ENCODE data around the gene LRRC75B.

DNA sequence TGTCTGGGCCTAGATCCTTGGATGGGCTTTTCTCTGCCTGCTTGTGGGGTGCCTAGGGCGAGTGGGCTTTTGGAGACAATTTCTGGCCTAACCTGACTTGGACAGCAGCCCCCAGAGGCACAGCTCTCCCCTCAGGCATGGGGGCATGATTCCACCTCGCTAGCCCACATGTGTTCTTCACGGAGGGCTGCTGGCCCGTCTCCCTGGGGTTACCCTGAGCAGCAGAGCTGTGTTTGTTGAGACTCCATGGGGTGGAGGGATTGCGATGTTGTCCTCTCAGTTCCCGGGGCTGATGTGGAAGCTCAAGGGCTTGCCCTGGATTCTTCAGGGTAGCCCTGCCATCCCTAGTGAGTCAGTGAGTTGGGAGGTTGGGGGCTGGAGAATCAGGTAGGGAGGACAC is 2.4 kb upstream of the LRRC75B start:
- no peak for TF ChIP-seq CTCF (IDR thresholded peaks at IDR 0.05)
- TF ChIP-seq, protein P1, sequence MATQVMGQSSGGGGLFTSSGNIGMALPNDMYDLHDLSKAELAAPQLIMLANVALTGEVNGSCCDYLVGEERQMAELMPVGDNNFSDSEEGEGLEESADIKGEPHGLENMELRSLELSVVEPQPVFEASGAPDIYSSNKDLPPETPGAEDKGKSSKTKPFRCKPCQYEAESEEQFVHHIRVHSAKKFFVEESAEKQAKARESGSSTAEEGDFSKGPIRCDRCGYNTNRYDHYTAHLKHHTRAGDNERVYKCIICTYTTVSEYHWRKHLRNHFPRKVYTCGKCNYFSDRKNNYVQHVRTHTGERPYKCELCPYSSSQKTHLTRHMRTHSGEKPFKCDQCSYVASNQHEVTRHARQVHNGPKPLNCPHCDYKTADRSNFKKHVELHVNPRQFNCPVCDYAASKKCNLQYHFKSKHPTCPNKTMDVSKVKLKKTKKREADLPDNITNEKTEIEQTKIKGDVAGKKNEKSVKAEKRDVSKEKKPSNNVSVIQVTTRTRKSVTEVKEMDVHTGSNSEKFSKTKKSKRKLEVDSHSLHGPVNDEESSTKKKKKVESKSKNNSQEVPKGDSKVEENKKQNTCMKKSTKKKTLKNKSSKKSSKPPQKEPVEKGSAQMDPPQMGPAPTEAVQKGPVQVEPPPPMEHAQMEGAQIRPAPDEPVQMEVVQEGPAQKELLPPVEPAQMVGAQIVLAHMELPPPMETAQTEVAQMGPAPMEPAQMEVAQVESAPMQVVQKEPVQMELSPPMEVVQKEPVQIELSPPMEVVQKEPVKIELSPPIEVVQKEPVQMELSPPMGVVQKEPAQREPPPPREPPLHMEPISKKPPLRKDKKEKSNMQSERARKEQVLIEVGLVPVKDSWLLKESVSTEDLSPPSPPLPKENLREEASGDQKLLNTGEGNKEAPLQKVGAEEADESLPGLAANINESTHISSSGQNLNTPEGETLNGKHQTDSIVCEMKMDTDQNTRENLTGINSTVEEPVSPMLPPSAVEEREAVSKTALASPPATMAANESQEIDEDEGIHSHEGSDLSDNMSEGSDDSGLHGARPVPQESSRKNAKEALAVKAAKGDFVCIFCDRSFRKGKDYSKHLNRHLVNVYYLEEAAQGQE (IDR thresholded peaks at IDR 0.05; ENCODE audit: insufficient read depth in 1 of 2, low read depth in 2 of 2, low read length in 1 of 2), result no peak
- TF ChIP-seq POLR2AphosphoS5 (IDR thresholded peaks at IDR 0.05; ENCODE audit: low read depth, low read length), result no peak

Measured in Panc1 (cell line).